ENCODE data around the gene TFPI.
"Not testable (repeated sequence)": the region's sequence is repeated elsewhere in the genome, so short reads cannot be mapped to it uniquely, and the experiment has no call there.

TFPI gene

DNA sequence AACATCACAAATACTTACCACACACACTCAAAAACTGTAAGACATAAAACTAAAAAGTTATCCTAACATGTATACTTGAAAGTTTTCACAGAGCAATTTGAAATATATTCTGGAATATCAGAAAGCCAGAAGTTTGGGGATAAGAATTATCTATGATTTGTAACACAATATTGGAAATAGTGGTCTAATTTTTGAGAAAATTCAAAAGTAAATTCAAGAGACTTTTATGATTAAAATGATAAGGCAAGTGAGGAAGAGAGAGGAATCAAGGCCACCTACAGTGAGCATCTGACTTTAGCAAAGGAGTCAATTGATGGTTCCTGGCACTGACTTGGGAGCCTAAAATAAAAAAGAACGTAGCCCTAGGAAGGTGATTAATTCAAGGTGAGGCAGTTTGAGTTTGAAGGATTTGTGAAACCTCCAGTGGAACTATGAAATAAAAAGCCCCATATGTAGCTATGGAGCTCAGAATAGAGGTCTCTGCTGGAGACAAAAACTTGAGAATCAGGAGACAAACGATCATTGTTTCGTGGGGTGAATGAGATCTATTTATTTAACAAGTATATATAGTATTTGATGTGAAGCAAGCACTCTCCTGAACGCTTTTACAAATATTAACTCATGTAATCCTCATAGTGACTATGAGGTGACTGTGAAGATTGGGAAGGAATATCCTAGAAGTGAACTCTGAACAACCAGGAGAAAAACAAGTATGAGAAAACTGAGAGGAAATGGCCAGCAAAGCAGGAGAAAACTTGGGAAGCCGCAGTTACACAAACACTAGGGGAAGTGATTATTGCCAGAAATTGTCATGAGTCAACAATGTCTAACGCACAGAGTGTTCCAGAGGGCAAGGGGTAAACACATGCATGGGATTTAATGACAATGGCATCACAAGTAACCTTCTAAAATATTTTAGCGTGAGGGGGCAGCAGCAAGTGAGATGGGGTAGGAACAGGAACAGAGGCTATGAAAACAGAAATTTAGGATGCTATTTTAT is 12.8 kb downstream of the TFPI start:
- TF ChIP-seq, protein P1, sequence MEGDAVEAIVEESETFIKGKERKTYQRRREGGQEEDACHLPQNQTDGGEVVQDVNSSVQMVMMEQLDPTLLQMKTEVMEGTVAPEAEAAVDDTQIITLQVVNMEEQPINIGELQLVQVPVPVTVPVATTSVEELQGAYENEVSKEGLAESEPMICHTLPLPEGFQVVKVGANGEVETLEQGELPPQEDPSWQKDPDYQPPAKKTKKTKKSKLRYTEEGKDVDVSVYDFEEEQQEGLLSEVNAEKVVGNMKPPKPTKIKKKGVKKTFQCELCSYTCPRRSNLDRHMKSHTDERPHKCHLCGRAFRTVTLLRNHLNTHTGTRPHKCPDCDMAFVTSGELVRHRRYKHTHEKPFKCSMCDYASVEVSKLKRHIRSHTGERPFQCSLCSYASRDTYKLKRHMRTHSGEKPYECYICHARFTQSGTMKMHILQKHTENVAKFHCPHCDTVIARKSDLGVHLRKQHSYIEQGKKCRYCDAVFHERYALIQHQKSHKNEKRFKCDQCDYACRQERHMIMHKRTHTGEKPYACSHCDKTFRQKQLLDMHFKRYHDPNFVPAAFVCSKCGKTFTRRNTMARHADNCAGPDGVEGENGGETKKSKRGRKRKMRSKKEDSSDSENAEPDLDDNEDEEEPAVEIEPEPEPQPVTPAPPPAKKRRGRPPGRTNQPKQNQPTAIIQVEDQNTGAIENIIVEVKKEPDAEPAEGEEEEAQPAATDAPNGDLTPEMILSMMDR (IDR thresholded peaks at IDR 0.05; ENCODE audit: low read depth, low read length) = no peak
- Histone ChIP-seq H3K4me3 (ENCODE audit: low read depth, low read length) (no peak overlapping the region), H3K36me3 (no peaks in the 10 kb centered on the region), H3K9me3 (ENCODE audit: severe bottlenecking) (peaks cover 3% of the 10 kb centered on the region), H3K27ac (no peak overlapping the region), H3K27me3 (ENCODE audit: insufficient read depth, low read depth, severe bottlenecking) (no peaks in the 10 kb centered on the region)
- no peak for DNase-seq

DNA sequence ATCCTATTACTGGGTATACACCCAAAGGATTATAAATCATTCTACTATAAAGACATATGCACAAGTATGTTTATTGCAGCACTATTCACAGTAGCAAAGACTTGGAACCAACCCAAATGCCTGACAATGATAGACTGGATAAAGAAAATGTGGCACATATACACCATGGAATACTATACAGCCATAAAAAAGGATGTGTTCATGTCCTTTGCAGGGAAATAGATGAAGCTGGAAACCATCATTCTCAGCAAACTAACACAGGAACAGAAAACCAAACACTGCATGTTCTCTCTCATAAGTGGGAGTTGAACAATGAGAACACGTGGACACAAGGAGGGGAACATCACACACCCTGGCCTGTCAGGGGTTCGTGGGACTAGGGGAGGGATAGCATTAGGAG is 16.0 kb downstream of the TFPI start:
- not testable (repeated sequence) for H3K36me3 ChIP-seq; H3K9me3 ChIP-seq (ENCODE audit: severe bottlenecking); H3K4me3 ChIP-seq (ENCODE audit: low read depth, low read length); H3K27me3 ChIP-seq (ENCODE audit: insufficient read depth, low read depth, severe bottlenecking); DNase-seq; H3K27ac ChIP-seq

DNA sequence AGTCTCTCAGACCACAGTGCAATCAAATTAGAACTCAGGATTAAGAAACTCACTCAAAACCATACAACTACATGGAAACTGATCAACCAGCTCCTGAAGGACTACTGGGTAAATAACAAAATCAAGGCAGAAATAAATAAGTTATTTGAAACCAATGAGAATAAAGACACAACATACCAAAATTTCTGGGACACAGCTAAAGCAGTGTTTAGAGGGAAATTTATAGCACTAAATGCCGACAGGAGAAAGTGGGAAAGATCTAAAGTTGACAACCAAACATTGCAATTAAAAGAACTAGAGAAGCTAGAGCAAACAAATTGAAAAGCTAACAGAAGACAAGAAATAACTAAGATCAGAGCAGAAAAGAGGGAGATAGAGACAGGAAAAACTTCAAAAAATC is 18.9 kb downstream of the TFPI start:
- not testable (repeated sequence) for DNase-seq; H3K27me3 ChIP-seq (ENCODE audit: insufficient read depth, low read depth, severe bottlenecking); H3K4me3 ChIP-seq (ENCODE audit: low read depth, low read length); H3K9me3 ChIP-seq (ENCODE audit: severe bottlenecking); H3K27ac ChIP-seq; H3K36me3 ChIP-seq

DNA sequence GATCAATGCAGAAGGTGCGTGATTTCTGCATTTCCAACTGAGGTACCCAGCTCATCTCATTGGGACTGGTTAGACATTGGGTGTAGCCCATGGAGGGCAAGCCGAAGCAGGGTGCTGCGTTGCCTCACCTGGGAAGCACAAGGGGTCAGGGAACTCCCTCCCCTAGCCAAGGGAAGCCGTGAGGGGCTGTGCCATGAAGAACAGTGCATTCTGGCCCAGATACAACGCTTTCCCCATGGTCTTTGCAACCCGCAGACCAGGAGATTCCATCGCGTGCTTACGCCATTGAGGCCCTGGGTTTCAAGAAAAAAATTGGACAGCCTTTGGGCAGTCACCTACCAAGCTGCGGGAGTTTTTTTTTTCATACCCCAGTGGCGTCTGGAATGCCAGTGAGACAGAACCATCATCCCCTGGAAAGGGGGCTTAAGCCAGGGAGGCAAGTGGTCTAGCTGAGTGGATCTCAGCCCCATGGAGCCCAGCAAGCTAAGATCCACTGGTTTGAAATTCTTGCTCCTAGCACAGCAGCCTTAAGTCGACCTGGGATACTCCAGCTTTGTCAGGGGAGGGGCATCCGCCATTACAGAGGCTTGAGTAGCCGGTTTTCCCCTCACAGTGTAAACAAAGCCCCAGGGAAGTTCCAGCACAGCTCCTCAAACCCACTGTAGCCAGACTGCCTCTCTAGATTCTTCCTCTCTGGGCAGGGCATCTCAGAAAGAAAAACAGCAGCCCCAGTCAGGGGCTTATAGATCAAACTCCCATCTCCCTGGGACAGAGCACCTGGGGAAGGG is 21.7 kb downstream of the TFPI start:
- TF ChIP-seq, protein P1 (IDR thresholded peaks at IDR 0.05; ENCODE audit: low read depth, low read length) = no peak
- no peak overlapping the region for H3K27ac ChIP-seq

DNA sequence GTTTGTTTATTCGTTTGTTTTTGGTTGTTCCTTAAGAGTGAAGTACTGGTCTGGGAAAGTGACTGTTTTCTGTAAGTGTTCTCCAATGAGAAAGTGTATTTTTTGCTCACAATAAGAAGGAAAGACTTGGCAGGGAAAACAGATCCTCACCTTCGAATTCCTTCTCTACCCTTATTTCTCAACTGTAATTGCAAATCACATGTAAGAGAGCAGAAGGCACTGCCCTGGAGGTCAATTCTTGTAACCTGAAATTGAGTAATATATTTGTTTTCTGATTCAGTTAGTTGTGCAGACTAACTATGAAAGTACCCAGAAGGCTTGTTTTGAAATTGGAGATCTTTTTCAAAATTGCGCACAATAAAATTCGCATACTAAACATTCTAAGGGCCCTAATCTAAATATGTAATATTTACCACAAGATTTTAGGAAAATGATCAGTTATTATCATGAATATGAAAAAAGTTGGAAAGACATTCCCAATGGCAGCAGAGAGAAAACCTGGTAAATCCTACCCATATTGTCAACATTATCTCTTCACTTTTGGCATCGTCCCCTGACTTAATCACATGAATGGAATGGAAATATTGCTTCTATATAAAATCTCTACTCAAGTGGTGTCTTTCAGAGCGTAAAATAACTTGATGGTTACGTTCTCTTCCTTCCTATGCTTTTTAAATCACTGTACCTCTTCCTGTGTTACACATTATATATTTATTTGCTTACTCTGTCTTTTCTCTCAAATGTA is 24.1 kb downstream of the TFPI start:
- Histone ChIP-seq H3K27ac (no peak overlapping the region), H3K4me3 (ENCODE audit: low read depth, low read length) (no peak overlapping the region), H3K9me3 (ENCODE audit: severe bottlenecking) (no peaks in the 10 kb centered on the region), H3K27me3 (ENCODE audit: insufficient read depth, low read depth, severe bottlenecking) (no peaks in the 10 kb centered on the region), H3K36me3 (no peaks in the 10 kb centered on the region)
- TF ChIP-seq, protein P1 (IDR thresholded peaks at IDR 0.05; ENCODE audit: low read depth, low read length) = no peak
- DNase-seq = no peak

More for the DNA sequence above, 21.7 kb downstream of the TFPI start:
- no peak for DNase-seq
- H3K4me3 ChIP-seq (ENCODE audit: low read depth, low read length) = no peak overlapping the region
- H3K36me3 ChIP-seq = no peaks in the 10 kb centered on the region
- no peaks in the 10 kb centered on the region for H3K9me3 ChIP-seq (ENCODE audit: severe bottlenecking)
- H3K27me3 ChIP-seq (ENCODE audit: insufficient read depth, low read depth, severe bottlenecking) = no peaks in the 10 kb centered on the region

DNA sequence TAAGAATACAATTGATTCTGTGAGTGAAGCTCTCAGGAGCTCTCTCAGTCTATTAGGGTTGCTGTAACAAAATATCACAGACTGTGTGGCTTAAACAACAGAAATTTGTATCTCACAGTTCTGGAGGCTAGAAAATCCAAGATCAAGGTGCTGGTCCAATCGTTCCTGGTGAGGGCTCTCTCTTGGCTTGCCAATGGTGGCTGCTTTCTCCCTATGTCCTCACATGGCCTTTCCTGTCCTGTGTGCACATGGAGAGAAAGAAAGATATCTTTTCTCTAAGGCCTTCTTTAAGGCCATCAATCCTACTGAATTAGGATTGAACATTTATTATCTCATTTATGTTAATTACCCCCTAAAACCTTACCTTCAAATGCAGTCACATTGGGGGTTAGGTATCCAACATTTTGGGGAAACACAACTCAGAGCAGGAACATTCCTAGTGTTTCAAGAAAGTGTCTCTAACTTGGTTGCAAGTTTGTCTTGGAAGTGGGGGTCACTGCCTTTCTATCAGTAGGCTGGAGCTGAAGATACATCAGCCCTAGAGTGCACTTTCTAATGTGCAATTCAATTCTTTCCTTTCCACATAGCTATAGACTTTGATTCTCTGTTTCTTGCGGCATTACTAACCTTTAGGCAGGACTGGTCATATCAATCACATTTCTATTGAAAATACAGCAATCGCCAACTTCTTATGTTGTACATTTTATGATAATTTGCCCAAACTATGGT is 24.8 kb downstream of the TFPI start:
- Histone ChIP-seq H3K4me3 (ENCODE audit: low read depth, low read length) (no peak overlapping the region), H3K9me3 (ENCODE audit: severe bottlenecking) (no peaks in the 10 kb centered on the region), H3K36me3 (no peaks in the 10 kb centered on the region), H3K27ac (no peak overlapping the region), H3K27me3 (ENCODE audit: insufficient read depth, low read depth, severe bottlenecking) (no peaks in the 10 kb centered on the region)
- DNase-seq = no peak
- TF ChIP-seq, protein P1 (IDR thresholded peaks at IDR 0.05; ENCODE audit: low read depth, low read length) = no peak
